H1 (cell line): ENCODE data around the gene IL1A. TPM values are rescaled to one million over a fixed set of nuclear protein-coding genes. Genes with fewer than 3 reads are reported as not detected.

Experiments used
- CHD1 ChIP-seq: IDR thresholded peaks from 2 replicates; pipeline ENCODE4 v1.6.1; 2012; ENCODE audit warnings: low read depth, low read length, improper control_type of control experiment
- KDM5A ChIP-seq: fragments of 200-600 bp; IDR thresholded peaks from 2 replicates; pipeline ENCODE4 v1.7.1; 2012; ENCODE audit warnings: mild to moderate bottlenecking, low read length, inconsistent platforms, mixed read lengths
- polyA plus RNA-seq, 7 experiments: library from polyadenylated mRNA; depleted of rRNA in 3 of 7; stranded (reverse) in 5 of 7; unstranded in 2 of 7; fragments of >200 nt in 5 of 7; fragments of 200-250 nt in 2 of 7; gene quantifications; 1 replicate in 5 of 7; 2 replicates in 1 of 7; 4 replicates in 1 of 7; pipeline versions ENCODE4 v1.2.1 to v1.2.3, GENCODE V29; 2011 to 2013; ENCODE audit warnings: missing spikeins in 2 of 7, mixed read lengths in 2 of 7
- total RNA-seq: library from RNA; stranded (reverse); fragmentation: NEBNext Ultra II Directional; extraction: Animal tissue kit (Norgen Biotek cat#: 25700); gene quantifications from 2 replicates; pipeline ENCODE4 v1.2.1, GENCODE V29; 2021

IL1A gene
- total and polyA plus RNA-seq, 2 of the 8 experiments (the other 6 are each of a cell fraction or from before 2014, with no cell fraction given) = 0.32 to 0.74 TPM

- TF ChIP-seq CHD1 (no peak), KDM5A (no peak)
These were observed 33.8 kb downstream of the IL1A start (continued) for GRCh38 chr2:112750560-112750843.
